IMR-90 (cell line): Measurements from ENCODE around the gene FNDC3A. TPM values are rescaled to one million over a fixed set of nuclear protein-coding genes. Genes with fewer than 3 reads are reported as not detected.

Source experiments
- ATAC-seq: fragments of 200-7000 bp; cut with Tn5 transposase; 2 replicates; pipeline ENCODE4 v1.9.1; 2020; ENCODE audit warnings: low read depth, mild to moderate bottlenecking, moderate library complexity
- BruUV-seq: library from RNA; stranded (reverse); fragments of 400-500 nt; replicated peaks from 2 replicates; lab custom pipeline; 2021; lab: Mats Ljungman, UMichigan
- CTCF ChIA-PET: fragments of 300-600 bp; formaldehyde crosslinking; extraction: SDS; loops from one replicate; lab custom pipeline; 2021; ENCODE audit warnings: antibody characterized with exemption; lab: Yijun Ruan, JAX
- POLR2A ChIA-PET: fragments of 300-600 bp; sonication (Branson Sonifier 250); formaldehyde crosslinking; loops from one replicate; lab custom pipeline; 2022; ENCODE audit warnings: antibody characterized with exemption; ENCODE audit not compliant: unreplicated experiment; lab: Charles Lee
- DNase-seq: peaks from one replicate; pipeline ENCODE4 v3.0.0; 2013
- H2AFZ ChIP-seq: replicated peaks from 2 replicates; pipeline ENCODE3; 2013; ENCODE audit warnings: low read length, mild to moderate bottlenecking; ENCODE audit not compliant: poor library complexity
- H2AK5ac ChIP-seq: 2 replicates; pipeline ENCODE4 v1.6.1; 2013; ENCODE audit warnings: low read depth, low read length, inconsistent platforms
- H2AK9ac ChIP-seq: replicated peaks from 2 replicates; pipeline ENCODE3; 2013; ENCODE audit warnings: mild to moderate bottlenecking, low read depth, low read length, moderate library complexity; ENCODE audit not compliant: poor library complexity
- H2BK120ac ChIP-seq: 2 replicates; pipeline ENCODE4 v1.6.1; 2013; ENCODE audit warnings: low read depth, low read length, inconsistent platforms
- H2BK15ac ChIP-seq: 3 replicates; pipeline ENCODE4 v1.6.1; 2013; ENCODE audit warnings: low read depth, low read length, inconsistent platforms
- H2BK20ac ChIP-seq: 2 replicates; pipeline ENCODE4 v1.6.1; 2013; ENCODE audit warnings: low read depth, mild to moderate bottlenecking, inconsistent platforms, low read length, moderate library complexity
- H2BK5ac ChIP-seq: 2 replicates; pipeline ENCODE4 v1.6.1; 2013; ENCODE audit warnings: mild to moderate bottlenecking, low read depth, low read length, inconsistent platforms; ENCODE audit not compliant: poor library complexity, severe bottlenecking
- H3K14ac ChIP-seq: replicated peaks from 2 replicates; pipeline ENCODE4 v1.6.1; 2013; ENCODE audit warnings: low read depth, low read length, inconsistent platforms
- H3K18ac ChIP-seq: 2 replicates; pipeline ENCODE4 v1.6.1; 2013; ENCODE audit warnings: low read depth, low read length, control low read depth
- H3K23ac ChIP-seq: 2 replicates; pipeline ENCODE4 v1.6.1; 2013; ENCODE audit warnings: low read depth, low read length, inconsistent platforms
- H3K27ac ChIP-seq: 2 replicates; pipeline ENCODE4 v1.5.1; 2013; ENCODE audit warnings: mild to moderate bottlenecking, control low read depth, low read length; ENCODE audit not compliant: insufficient read depth
- H3K27me3 ChIP-seq: 2 replicates; pipeline ENCODE4 v1.6.1; 2013; ENCODE audit warnings: low read length; ENCODE audit not compliant: control insufficient read depth, insufficient read depth
- H3K36me3 ChIP-seq: 2 replicates; pipeline ENCODE4 v1.6.1; 2013; ENCODE audit warnings: low read length, mixed read lengths; ENCODE audit not compliant: control insufficient read depth, insufficient read depth
- H3K4ac ChIP-seq: 2 replicates; pipeline ENCODE4 v1.6.1; 2013; ENCODE audit warnings: low read depth, low read length, inconsistent platforms
- H3K4me1 ChIP-seq: 2 replicates; pipeline ENCODE4 v1.6.1; 2013; ENCODE audit warnings: low read length, mixed read lengths; ENCODE audit not compliant: control insufficient read depth, insufficient read depth
- H3K4me2 ChIP-seq: 2 replicates; pipeline ENCODE4 v1.6.1; 2013; ENCODE audit warnings: low read depth, mild to moderate bottlenecking, control low read depth, low read length, moderate library complexity
- H3K4me3 ChIP-seq: 2 replicates; pipeline ENCODE4 v1.5.1; 2013; ENCODE audit warnings: low read depth, mild to moderate bottlenecking, control low read depth, low read length, moderate library complexity; ENCODE audit not compliant: insufficient read depth
- H3K56ac ChIP-seq: 2 replicates; pipeline ENCODE4 v1.6.1; 2013; ENCODE audit warnings: low read length, inconsistent platforms; ENCODE audit not compliant: insufficient read depth; ENCODE audit errors: extremely low read depth
- H3K79me1 ChIP-seq, 2 experiments: 2 replicates each; pipeline ENCODE4 v1.6.1; 2013; ENCODE audit warnings: low read length in 2 of 2, inconsistent platforms in 1 of 2, low read depth in 1 of 2
- H3K9ac ChIP-seq: 2 replicates; pipeline ENCODE4 v1.6.1; 2013; ENCODE audit warnings: low read depth, low read length, control low read depth
- H3K9me1 ChIP-seq: 2 replicates; pipeline ENCODE4 v1.6.1; 2013; ENCODE audit warnings: low read length, inconsistent platforms; ENCODE audit not compliant: insufficient read depth
- H3K9me3 ChIP-seq: 2 replicates; pipeline ENCODE4 v1.6.1; 2013; ENCODE audit warnings: low read length; ENCODE audit not compliant: control insufficient read depth, insufficient read depth
- H4K20me1 ChIP-seq: 2 replicates; pipeline ENCODE4 v1.6.1; 2013; ENCODE audit warnings: low read length, inconsistent platforms; ENCODE audit not compliant: insufficient read depth
- H4K5ac ChIP-seq: 2 replicates; pipeline ENCODE4 v1.6.1; 2013; ENCODE audit warnings: mild to moderate bottlenecking, low read depth, low read length, control low read depth
- H4K8ac ChIP-seq, 2 experiments: 2 replicates each; pipeline ENCODE4 v1.6.1; 2013; ENCODE audit warnings: low read depth in 2 of 2, low read length in 2 of 2, control low read depth in 1 of 2, inconsistent platforms in 1 of 2
- H4K91ac ChIP-seq: 2 replicates; pipeline ENCODE4 v1.6.1; 2013; ENCODE audit warnings: low read depth, low read length, inconsistent platforms; ENCODE audit not compliant: insufficient read depth
- BHLHE40 ChIP-seq: fragments of 150-350 bp; IDR thresholded peaks from 2 replicates; pipeline ENCODE4 v1.6.1; 2016; ENCODE audit warnings: mild to moderate bottlenecking, low read depth, low read length
- CHD1 ChIP-seq: IDR thresholded peaks from 2 replicates; pipeline ENCODE4 v1.6.1; 2012; ENCODE audit warnings: low read depth, low read length, improper control_type of control experiment
- MAZ ChIP-seq: IDR thresholded peaks from 2 replicates; pipeline ENCODE4 v1.6.1; 2012; ENCODE audit warnings: low read depth, mild to moderate bottlenecking, low read length, improper control_type of control experiment, moderate library complexity, borderline replicate concordance
- WGBS, 2 experiments: methylation state at CpG; one replicate each; pipeline versions ENCODE4 v1.1.5 to v1.1.7; 2013; ENCODE audit warnings: missing lambda C conversion rate in 2 of 2; ENCODE audit not compliant: insufficient read length in 1 of 2; ENCODE audit errors: extremely low coverage in 2 of 2; 5-methylcytosine and 5-hydroxymethylcytosine counted together
- dilution Hi-C: fragments of 300-500 bp; cut with HindIII; formaldehyde crosslinking; loops from one replicate; pipeline ENCODE4 v1.14.3; 2018; ENCODE audit warnings: low sequenced_read_pairs; ENCODE audit not compliant: unreplicated experiment
- in situ Hi-C: fragments of 300-500 bp; cut with MboI; formaldehyde crosslinking; loops from 3 replicates; pipeline ENCODE4 v1.14.3; 2019; ENCODE audit warnings: low sequenced_read_pairs, inconsistent platforms, mixed read lengths
- intact Hi-C: fragments of 100-400 bp; cut with micrococcal nuclease; formaldehyde crosslinking; loops from 2 replicates; pipeline ENCODE4 v1.10.0; 2022
- polyA plus RNA-seq, 3 experiments: library from polyadenylated mRNA; depleted of rRNA; stranded (reverse); fragments of >200 nt; gene quantifications; 2 replicates each; pipeline ENCODE4 v1.2.3, GENCODE V29; 2012; ENCODE audit warnings: low replicate concordance in 1 of 3
- total RNA-seq: library from RNA; depleted of rRNA; stranded (reverse); fragments of >200 nt; gene quantifications from 2 replicates; pipeline ENCODE4 v1.2.3, GENCODE V29; 2012
- TF ChIP-seq, protein P1 (sequence below): fragments of 150-350 bp; IDR thresholded peaks from 2 replicates; pipeline ENCODE4 v1.6.1; 2016; ENCODE audit warnings: low read depth, mild to moderate bottlenecking, low read length, moderate library complexity, borderline replicate concordance

Gene FNDC3A
- total and polyA plus RNA-seq, 2 of the 4 experiments (the other 2 are of a cell fraction): 29.2 to 60.4 TPM

DNA sequence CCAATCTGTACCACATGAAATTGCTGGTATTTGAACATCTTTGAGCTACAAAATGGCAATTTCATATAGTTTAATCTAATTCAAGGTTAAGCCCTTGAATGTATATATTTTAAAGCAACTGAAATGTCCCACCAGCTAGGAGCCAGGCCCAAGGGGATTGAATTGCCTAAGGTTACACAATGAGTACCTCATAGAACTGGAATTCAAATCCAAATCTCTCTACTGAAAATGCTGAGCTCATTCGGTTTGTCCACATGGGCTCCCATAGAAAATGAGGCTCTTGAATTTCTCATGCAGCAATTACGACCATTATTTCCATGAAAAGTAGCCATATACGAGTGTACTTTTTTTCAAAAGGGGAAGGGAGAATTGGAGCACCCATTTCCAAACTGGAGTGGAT is 31.5 kb upstream of the FNDC3A start:
- Histone ChIP-seq H2BK15ac (no peak overlapping the region), H3K9me3 (no peaks in the 10 kb centered on the region), H4K8ac (no peak overlapping the region), H3K4me1 (no peaks in the 10 kb centered on the region), H2BK20ac (no peak overlapping the region), H4K20me1 (no peaks in the 10 kb centered on the region), H3K23ac (no peak overlapping the region), H3K36me3 (no peaks in the 10 kb centered on the region), H3K9ac (no peak overlapping the region), H3K18ac (no peak overlapping the region), H4K5ac (no peak overlapping the region), H2AK5ac (no peak overlapping the region), H3K4me2 (no peak overlapping the region), H3K79me1 (no peaks in the 10 kb centered on the region), H4K91ac (no peak overlapping the region), H2BK5ac (no peak overlapping the region), H3K56ac (no peak overlapping the region), H3K27me3 (no peaks in the 10 kb centered on the region), H3K27ac (no peak overlapping the region), H3K9me1 (no peaks in the 10 kb centered on the region), H3K4me3 (no peak overlapping the region), H3K14ac (no peak overlapping the region), H2AFZ (no peak overlapping the region), H3K4ac (no peak overlapping the region), H2AK9ac (no peak overlapping the region), H2BK120ac (no peak overlapping the region)
- ATAC-seq (no peak), DNase-seq (no peak)
- dilution Hi-C loops (no loop called here), in situ Hi-C loops (no loop called here), intact Hi-C loops (no loop called here)
- TF ChIP-seq BHLHE40 (no peak), CHD1 (no peak), MAZ (no peak)
- TF ChIP-seq, protein P1, sequence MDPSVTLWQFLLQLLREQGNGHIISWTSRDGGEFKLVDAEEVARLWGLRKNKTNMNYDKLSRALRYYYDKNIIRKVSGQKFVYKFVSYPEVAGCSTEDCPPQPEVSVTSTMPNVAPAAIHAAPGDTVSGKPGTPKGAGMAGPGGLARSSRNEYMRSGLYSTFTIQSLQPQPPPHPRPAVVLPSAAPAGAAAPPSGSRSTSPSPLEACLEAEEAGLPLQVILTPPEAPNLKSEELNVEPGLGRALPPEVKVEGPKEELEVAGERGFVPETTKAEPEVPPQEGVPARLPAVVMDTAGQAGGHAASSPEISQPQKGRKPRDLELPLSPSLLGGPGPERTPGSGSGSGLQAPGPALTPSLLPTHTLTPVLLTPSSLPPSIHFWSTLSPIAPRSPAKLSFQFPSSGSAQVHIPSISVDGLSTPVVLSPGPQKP: no peak
- ChIA-PET CTCF (no interaction called here), POLR2A (no interaction called here)
- WGBS, 2 experiments: no CpG with 5 or more reads among the region's 3 CpGs
- BruUV-seq: no TSS peak
